Fibroblast of pulmonary artery (primary cell): ENCODE results near the gene OOEP.

Experiments used
- DNase-seq: peaks from one replicate; pipeline ENCODE4 v3.0.0-alpha.2; 2010; ENCODE audit warnings: low read depth
- H3K4me3 ChIP-seq: replicated peaks from 2 replicates; pipeline ENCODE4 v1.5.1; 2011; ENCODE audit warnings: low read depth, mild to moderate bottlenecking, control low read depth, low read length, moderate library complexity
- TF ChIP-seq, protein P1 (sequence below): IDR thresholded peaks from 2 replicates; pipeline ENCODE4 v1.5.1; 2011; ENCODE audit warnings: mild to moderate bottlenecking, control low read depth, low read length, inconsistent platforms; ENCODE audit errors: missing control alignments

The OOEP gene

DNA sequence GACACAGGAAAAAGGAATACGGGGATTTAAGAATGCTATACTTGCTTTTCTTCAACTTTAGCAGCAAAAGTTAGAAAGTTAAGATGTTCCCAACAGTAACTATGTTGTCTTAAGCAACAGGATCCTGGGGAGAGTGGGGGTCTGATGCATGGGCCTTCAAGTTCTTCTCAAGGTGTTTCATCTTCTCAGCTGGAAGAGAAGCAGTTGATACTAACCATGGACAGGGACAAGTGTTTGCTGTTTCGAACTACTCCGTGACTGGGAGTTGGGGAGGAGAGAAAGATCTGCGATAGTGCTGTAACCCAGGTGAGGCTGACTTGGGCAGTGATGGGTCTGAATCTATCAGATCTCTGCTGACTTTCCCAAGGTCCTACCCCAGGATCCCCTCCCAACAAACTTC lies 1.0 kb downstream of the OOEP start:
- no peak overlapping the region for H3K4me3 ChIP-seq
- no peak for DNase-seq

GRCh38 chr6:73367761-73368355 lies 1.8 kb downstream of the OOEP start:
- TF ChIP-seq, protein P1, sequence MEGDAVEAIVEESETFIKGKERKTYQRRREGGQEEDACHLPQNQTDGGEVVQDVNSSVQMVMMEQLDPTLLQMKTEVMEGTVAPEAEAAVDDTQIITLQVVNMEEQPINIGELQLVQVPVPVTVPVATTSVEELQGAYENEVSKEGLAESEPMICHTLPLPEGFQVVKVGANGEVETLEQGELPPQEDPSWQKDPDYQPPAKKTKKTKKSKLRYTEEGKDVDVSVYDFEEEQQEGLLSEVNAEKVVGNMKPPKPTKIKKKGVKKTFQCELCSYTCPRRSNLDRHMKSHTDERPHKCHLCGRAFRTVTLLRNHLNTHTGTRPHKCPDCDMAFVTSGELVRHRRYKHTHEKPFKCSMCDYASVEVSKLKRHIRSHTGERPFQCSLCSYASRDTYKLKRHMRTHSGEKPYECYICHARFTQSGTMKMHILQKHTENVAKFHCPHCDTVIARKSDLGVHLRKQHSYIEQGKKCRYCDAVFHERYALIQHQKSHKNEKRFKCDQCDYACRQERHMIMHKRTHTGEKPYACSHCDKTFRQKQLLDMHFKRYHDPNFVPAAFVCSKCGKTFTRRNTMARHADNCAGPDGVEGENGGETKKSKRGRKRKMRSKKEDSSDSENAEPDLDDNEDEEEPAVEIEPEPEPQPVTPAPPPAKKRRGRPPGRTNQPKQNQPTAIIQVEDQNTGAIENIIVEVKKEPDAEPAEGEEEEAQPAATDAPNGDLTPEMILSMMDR = no peak
- DNase-seq = no peak
- no peak overlapping the region for H3K4me3 ChIP-seq

More for the DNA sequence above, 1.0 kb downstream of the OOEP start:
- TF ChIP-seq, protein P1 = no peak

DNA sequence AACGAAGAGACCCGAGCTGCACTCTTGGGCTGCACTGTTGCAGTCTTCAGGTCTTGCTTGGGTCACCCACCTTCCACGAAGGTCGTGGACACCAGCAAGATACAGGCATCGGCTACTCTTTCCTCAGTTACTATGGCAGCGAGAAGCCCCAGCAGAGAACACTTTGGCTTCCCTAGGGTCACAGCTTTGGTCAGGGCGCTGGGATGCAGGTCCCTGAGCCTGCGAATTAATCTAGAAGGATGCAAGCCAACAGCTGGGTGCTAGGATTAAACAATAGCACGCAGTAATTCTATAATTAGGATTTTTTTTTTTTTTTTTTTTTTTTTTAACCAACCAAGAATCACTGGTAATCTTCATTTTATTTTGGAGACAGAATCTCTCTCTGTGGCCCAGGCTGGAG lies 5.1 kb downstream of the OOEP start:
- no peak overlapping the region for H3K4me3 ChIP-seq
- DNase-seq = no peak
- TF ChIP-seq, protein P1 = no peak

- no peak overlapping the region for H3K4me3 ChIP-seq
- TF ChIP-seq, protein P1 = no peak
- no peak for DNase-seq
Observed at GRCh38 chr6:73364121-73364520, 5.6 kb downstream of the OOEP start.

DNA sequence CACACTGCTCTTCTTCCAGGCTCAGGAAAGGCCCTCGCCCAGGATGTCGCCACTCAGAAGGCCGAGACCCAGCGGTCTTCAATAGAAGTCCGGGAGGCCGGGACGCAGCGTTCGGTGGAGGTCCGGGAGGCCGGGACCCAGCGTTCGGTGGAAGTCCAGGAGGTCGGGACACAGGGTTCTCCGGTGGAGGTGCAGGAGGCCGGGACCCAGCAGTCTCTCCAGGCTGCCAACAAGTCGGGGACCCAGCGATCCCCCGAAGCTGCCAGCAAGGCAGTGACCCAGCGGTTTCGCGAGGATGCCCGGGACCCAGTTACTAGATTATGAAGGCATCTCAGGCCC lies 6.2 kb downstream of the OOEP start:
- DNase-seq = no peak
- TF ChIP-seq, protein P1 = no peak
- H3K4me3 ChIP-seq = no peak overlapping the region

DNA sequence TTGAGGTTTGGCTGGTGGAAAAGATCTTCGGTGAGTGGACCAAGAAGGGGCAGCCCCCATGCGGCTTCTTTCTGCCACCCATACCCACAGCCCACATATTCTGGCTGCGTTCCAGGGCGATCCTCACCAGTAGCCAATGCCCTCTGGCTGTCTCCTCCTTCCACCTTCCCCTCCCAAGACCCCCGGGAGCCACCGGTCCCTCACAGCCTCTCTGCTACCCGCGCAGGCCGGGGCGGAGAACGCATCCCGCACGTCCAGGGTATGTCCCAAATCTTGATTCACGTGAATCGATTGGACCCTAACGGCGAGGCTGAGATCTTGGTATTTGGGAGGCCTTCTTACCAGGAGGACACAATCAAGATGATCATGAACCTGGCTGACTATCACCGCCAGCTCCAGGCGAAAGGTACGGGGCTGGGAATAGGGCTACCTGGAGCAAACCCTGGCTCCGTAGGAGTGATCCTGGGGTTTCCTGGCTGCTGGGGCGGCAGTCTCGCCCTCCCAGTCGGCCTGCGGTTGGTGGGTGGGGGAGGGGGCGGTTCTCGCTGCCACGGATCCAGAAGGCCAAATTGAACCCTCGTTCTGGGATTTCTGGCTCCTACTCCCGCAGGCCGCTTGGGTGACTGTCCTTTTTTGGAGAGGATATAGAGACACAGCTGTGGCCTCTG lies 6.7 kb downstream of the OOEP start:
- TF ChIP-seq, protein P1 = no peak
- H3K4me3 ChIP-seq = no peak overlapping the region
- DNase-seq = no peak

GRCh38 chr6:73362358-73362757 lies 7.3 kb downstream of the OOEP start, which contains the start of gene KHDC3L:
Gene KHDC3L (plus strand): TSS chr6:73362658. CDS start chr6:73362730, 72 bp downstream.
- H3K4me3 ChIP-seq = no peak within 1 kb of the TSS
- no peak for DNase-seq
- TF ChIP-seq, protein P1 = no peak
